Stimulated activated CD8-positive, alpha-beta memory T cell treated with anti-CD3 and anti-CD28 coated beads, Interleukin-15, amount 100 ng/mL, for 24 hours (primary cell): ENCODE data around the gene DDIT4.
"Not testable (repeated sequence)": the region's sequence is repeated elsewhere in the genome, so short reads cannot be mapped to it uniquely, and the experiment has no call there.

ENCODE experiments used
- DNase-seq: peaks from one replicate; pipeline ENCODE4 v3.0.0-alpha.2; 2020; ENCODE audit warnings: low read depth

Gene DDIT4

DNA sequence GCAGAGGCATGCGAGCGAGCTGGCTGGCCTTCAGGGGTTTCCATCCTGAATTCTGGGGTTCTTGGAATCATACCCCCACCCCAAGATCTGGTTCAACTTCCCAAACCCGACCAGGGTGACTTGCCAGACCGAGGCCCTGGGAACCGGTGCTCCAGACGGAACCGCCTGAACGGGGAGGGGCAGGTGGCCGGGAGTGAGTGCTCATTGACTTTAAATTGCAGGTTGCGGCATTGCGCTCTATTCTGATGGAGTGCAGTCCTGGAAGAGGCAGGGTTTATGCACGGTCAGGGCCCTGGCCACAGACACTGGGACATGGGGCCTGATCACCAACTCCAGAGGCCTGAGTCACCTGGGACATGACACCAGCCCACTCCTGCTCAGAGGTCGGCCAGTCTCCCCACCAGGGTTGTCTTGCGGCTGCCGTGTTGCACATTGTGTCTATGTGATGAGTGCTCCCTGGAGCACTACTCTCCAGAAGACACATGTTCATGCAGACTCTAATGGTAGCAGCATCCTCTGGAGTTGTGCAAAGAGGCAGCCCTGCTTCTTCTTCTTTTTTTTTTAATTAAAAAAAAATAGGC, 5.8 kb upstream of the DDIT4 start:
- DNase-seq, result no peak

DNA sequence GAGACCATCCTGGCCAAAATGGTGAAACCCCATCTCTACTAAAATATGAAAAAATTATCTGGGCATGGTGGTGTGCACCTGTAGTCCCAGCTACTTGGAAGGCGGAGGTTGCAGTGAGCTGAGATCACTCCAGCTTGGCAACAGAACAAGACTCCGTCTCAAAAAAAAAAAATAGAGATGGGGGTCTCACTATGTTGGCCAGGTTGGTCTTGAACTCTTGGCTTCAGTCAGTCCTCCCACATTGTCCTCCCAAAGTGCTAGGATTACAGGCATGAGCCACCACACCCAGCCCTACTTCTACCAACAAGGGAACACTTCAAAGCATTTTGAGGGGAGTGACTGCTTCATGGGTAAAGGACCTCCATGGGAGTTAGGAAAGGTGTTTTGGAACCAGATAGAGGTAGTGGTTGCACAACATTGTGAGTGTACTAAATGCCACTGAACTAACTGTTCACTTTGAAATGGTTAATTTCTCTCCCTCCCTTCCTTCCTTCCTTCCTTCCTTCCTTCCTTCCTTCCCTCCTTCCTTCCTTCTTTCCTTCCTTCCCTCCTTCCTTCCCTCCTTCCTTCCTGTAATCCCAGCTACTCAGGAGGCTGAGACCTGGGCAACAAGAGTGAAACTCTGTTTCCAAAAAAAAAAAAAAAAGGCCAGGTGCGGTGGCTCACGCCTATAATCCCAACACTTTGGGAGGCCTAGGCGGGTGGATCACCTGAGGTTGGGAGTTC, 5.1 kb upstream of the DDIT4 start:
- DNase-seq, result not testable (repeated sequence)

GRCh38 chr10:72270607-72271281, 3.0 kb upstream of the DDIT4 start:
- DNase-seq, result no peak

- no peak for DNase-seq
Measured at GRCh38 chr10:72272689-72273409, 875 bp upstream of the DDIT4 start.

- no peak for DNase-seq
Measured at GRCh38 chr10:72274213-72274729, 547 bp downstream of the DDIT4 start.

DNA sequence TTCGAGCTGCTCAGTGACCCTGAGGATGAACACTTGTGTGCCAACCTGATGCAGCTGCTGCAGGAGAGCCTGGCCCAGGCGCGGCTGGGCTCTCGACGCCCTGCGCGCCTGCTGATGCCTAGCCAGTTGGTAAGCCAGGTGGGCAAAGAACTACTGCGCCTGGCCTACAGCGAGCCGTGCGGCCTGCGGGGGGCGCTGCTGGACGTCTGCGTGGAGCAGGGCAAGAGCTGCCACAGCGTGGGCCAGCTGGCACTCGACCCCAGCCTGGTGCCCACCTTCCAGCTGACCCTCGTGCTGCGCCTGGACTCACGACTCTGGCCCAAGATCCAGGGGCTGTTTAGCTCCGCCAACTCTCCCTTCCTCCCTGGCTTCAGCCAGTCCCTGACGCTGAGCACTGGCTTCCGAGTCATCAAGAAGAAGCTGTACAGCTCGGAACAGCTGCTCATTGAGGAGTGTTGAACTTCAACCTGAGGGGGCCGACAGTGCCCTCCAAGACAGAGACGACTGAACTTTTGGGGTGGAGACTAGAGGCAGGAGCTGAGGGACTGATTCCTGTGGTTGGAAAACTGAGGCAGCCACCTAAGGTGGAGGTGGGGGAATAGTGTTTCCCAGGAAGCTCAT, 1.1 kb downstream of the DDIT4 start:
- no peak for DNase-seq

DNA sequence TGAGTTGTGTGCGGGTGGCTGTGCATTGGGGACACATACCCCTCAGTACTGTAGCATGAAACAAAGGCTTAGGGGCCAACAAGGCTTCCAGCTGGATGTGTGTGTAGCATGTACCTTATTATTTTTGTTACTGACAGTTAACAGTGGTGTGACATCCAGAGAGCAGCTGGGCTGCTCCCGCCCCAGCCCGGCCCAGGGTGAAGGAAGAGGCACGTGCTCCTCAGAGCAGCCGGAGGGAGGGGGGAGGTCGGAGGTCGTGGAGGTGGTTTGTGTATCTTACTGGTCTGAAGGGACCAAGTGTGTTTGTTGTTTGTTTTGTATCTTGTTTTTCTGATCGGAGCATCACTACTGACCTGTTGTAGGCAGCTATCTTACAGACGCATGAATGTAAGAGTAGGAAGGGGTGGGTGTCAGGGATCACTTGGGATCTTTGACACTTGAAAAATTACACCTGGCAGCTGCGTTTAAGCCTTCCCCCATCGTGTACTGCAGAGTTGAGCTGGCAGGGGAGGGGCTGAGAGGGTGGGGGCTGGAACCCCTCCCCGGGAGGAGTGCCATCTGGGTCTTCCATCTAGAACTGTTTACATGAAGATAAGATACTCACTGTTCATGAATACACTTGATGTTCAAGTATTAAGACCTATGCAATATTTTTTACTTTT, 1.8 kb downstream of the DDIT4 start:
- DNase-seq, result no peak

DNA sequence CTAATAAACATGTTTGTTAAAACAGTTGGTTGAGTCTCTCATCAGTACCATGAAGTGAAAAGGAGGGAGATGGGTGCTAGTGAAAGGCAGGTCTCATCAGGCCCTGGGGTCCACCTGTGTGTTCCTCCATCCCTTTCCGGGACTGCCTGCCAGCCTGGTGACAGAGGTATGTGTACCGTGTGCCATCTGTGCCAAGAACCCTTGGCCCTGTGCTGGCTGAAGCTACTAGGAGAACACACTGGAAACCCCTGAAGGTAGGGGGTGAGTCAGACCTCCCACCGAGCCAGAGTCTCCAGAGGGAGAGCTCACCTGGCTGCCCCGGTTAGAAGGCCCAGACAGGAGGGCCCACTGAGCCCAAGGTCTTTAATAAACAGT, 2.3 kb downstream of the DDIT4 start:
- no peak for DNase-seq

DNA sequence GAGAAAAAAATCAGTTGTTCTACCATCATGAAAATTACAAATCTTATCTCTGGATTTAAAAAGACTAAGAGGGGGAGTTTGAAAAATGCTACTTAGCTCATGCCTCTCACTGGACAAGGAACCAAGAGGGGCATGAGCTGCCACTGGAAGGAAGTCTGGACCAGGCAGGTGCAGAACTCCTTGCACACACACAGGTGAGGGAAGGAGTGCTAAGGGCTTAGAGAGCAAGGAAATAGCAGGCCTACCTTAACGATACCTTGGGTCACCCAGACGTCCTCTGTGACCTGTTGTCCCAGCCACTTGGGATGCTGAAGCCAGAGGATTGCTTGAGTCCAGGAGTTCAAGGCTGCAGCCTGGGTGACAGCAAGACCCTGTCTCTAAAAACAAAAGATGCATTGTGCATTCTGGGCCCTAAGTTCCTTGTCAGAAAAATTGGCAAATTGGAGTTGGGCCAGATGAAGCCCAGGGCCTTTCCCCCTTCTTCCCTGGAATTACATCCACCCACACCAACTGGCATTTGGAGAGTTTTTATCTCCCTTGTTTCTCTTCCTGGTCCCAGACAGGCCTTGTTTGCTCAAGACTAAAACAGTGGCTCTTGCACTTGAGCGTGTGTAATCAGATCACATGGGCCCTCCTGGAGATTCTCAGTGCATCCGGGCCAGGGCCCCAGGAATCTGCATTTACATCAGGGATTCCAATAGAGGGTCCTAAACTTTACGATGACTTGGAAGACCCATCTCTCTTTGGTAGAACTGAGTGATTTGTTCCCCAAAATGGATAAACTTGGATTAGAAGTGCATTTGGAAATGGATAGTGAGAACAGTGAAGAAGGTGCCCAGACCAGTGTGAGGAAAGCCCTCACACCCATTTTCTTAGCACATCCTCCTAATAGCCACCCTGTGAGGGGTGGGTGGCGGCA, 3.0 kb downstream of the DDIT4 start:
- no peak for DNase-seq

DNA sequence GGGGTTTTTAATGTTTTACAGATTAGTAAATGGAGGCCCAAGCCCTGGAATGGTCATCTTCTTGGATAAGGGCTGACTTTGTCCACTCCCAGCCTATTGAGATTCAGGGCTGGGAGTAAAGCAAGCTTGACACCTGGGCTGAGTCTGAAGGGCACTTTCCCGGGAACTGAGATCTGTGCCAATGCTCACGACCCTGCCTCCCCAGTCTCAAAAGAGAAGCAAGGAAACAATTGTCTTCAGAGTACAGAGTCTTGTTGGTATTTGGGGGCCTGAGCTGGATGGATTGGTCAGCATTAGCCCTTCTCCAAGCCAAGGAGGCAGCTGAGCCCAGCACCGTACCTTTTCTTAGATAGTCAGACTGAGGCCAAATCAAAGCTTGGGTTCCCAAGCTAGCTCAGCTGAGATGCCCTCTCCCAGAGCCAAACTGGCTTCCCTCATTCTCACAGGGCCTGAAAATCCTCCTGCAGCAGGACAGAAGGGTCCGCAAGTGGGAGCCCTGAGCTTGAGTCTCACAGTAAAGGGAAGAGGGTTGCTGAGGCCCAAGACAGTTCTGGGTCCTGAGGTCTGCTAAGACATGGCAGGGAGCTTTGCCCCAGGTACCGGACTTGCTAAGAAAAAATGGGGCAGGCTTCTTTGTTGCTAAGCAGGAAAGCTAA, 3.7 kb downstream of the DDIT4 start:
- no peak for DNase-seq

DNA sequence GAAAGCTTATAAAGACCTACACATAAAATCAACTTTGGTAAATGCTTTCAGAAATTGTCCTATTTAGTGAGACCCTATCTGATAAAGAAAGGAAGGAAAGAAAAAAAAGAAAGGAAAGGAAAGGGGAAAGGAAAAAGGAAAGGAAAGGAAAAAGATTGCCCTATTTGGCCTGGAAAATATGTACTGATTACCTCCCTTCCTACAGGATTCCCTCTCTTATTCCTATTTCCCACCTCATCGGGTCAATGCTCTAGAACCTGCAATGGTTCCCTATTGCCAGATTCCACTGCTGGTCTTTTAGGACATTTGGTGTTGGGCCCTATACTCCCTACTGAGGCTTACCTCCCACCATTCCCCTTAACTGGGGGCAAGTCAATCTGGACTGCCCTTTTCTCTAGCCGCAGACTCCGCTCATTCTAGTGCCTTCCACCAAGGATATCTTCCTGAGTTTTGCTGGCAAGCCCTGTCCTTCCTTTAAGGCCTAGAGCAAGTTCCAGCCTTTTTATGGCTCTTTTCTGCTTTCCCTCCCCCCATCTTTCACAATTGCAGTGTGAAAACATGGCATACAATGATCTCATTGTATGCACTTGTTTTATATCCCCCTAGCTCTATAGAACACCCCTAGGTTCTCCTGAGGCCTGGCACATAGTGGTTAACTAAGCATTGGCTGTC, 4.4 kb downstream of the DDIT4 start:
- DNase-seq, result no peak

DNA sequence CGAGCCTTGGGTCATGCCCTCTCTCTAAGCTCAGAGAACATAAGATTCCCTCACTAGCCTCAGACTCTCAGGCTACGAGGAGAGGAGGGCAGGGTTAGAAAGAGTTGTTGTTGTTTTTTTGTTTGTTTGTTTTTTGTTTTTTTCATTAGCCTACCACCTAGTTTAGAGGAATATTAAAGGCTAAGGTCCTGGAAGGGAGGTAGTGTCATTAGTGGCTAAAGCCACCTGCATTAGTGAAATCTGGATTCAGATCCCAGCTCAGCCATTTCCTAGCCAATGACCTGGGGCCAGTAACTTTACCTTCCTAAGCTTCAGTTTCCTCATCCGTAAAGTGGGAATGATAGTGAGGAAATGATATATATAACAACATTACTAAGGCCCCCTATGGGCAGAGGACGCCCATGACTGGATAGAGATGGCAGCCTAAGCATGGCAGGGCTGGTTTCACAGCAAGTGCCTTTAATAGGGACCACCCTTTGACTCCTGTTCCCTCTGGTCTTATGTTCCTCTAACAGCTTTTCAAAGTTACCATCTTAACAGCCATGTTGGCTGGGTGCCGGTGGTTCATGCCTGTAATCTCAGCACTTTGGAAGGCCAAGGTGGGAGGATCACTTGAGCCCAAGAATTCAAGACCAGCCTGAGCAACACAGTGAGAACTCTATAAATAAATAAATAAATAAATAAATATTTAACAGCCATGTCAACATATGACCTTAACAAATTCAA, 5.1 kb downstream of the DDIT4 start:
- no peak for DNase-seq

- not testable (repeated sequence) for DNase-seq
Measured at GRCh38 chr10:72279587-72279986, 5.9 kb downstream of the DDIT4 start.

- no peak for DNase-seq
Measured at GRCh38 chr10:72283131-72283530, 9.4 kb downstream of the DDIT4 start.

- no peak for DNase-seq
Measured at GRCh38 chr10:72285972-72286521, 12.3 kb downstream of the DDIT4 start.

- no peak for DNase-seq
Measured at GRCh38 chr10:72291019-72291532, 17.4 kb downstream of the DDIT4 start.

DNA sequence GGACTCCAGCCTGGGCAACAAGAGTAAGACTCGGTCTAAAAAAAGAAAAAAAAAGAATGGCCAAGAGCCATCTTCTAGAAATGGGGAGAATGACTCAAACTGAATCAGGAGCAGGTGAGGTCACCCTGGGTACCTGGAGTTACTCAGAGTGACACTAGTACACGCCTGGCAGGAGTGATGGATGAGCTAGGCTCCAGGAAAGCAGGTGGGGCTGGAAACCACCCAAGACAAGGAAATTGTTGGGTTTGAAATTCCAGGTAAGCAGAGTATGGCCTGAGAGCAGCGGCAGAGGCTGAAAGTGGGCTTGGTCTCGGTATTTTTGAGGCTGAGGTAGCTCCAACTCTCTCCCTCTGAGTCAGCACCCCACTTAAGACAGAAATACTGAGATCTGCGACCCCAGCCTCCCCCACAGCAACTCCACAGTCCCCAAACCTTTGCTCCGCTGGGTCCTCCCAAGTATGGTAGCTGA, 18.5 kb downstream of the DDIT4 start:
- no peak for DNase-seq

- DNase-seq, result no peak
Measured at GRCh38 chr10:72295330-72295910, 21.7 kb downstream of the DDIT4 start.
